ENCODE results near the gene CAPN5. TPM values are rescaled to one million over a fixed set of nuclear protein-coding genes. Genes with fewer than 3 reads are reported as not detected.

The CAPN5 gene
- total and polyA plus RNA-seq, 2 of the 13 experiments (the other 11 are each of a cell fraction or from before 2014, with no cell fraction given), result 0.27 to 1.2 TPM

DNA sequence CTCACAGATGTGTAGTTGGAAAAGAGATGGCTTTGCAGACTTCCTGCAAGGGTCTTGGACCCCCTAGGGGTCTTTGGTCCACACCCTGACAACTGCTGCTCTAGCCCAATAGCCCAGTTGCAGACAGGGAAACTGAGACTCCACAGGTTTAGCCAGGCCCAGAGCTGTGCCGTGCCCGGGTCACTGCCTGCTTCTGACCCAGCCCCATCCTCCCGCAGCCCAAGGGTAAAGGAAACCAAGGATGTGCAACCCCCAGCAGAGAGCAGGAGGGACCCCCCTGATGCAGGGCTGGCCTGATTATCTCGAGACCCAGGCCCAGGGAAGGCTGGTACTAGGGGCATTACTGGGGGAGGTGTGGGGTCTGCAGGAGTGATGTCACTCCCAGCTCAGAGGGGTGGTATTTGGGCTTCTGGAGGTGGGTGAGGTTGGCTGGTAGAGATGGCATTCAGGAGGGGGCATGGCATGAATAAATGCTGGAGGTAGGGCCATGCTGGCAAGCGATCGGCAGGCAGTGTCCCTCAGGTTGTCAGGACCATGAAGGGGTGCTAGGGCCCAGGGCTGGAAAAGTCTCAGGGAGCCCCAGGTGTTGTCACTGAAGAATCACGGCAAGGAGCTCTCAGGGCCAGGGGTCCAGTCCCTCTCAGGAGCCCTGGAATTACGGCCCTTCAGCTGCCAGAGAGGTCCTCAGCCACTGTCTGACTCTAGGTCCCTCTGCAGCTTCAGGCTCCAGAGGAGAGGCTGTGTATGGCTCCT lies 82.4 kb downstream of the CAPN5 start:
- ATAC-seq (no peak), FAIRE-seq (no peak), DNase-seq (ENCODE audit: low spot score) (no peak)
- H3K4me2 ChIP-seq (ENCODE audit: low read depth, low read length), result no peak overlapping the region
- BruUV-seq (replicated peaks), result no TSS peak
- no peaks in the 10 kb centered on the region for H4K20me1 ChIP-seq (ENCODE audit: insufficient read depth, low read length)
- no peak overlapping the region for H3K4me3 ChIP-seq (replicated peaks in 1 of 3; ENCODE audit: insufficient read depth in 1 of 3, low read depth in 2 of 3, low read length in 3 of 3)
- H2AFZ ChIP-seq (ENCODE audit: low read length), result no peak overlapping the region
- 93% methylated on average over 5 of the region's 8 CpGs for WGBS (ENCODE audit: low lambda C conversion rate)
- H3K27me3 ChIP-seq (ENCODE audit: control insufficient read depth in 1 of 2, insufficient read depth in 2 of 2, low read length in 2 of 2), result no peaks in the 10 kb centered on the region
- POLR2A ChIA-PET, result no interaction called here
- no peaks in the 10 kb centered on the region for H3K9me3 ChIP-seq (ENCODE audit: low read length)
- in situ Hi-C loops (cut with HindIII; ENCODE audit: extremely low pct_ligation_motif_present, low pct_unique_long_range_greater_than_20kb), result no loop called here
- no peak for TF ChIP-seq FOSL2 (CRISPR knock-in tag; IDR thresholded peaks at IDR 0.05)
- TF ChIP-seq ZBTB38 (CRISPR knock-in tag; IDR thresholded peaks at IDR 0.05), result no peak
- no peak for TF ChIP-seq PLRG1 (conservative IDR thresholded peaks at IDR 0.05)
- TF ChIP-seq ZNF503 (CRISPR knock-in tag; IDR thresholded peaks at IDR 0.05), result no peak
- TF ChIP-seq BRCA1 (CRISPR knock-in tag; IDR thresholded peaks at IDR 0.05), result no peak
- TF ChIP-seq, protein P1, sequence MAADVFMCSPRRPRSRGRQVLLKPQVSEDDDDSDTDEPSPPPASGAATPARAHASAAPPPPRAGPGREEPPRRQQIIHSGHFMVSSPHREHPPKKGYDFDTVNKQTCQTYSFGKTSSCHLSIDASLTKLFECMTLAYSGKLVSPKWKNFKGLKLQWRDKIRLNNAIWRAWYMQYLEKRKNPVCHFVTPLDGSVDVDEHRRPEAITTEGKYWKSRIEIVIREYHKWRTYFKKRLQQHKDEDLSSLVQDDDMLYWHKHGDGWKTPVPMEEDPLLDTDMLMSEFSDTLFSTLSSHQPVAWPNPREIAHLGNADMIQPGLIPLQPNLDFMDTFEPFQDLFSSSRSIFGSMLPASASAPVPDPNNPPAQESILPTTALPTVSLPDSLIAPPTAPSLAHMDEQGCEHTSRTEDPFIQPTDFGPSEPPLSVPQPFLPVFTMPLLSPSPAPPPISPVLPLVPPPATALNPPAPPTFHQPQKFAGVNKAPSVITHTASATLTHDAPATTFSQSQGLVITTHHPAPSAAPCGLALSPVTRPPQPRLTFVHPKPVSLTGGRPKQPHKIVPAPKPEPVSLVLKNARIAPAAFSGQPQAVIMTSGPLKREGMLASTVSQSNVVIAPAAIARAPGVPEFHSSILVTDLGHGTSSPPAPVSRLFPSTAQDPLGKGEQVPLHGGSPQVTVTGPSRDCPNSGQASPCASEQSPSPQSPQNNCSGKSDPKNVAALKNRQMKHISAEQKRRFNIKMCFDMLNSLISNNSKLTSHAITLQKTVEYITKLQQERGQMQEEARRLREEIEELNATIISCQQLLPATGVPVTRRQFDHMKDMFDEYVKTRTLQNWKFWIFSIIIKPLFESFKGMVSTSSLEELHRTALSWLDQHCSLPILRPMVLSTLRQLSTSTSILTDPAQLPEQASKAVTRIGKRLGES (CRISPR knock-in tag; IDR thresholded peaks at IDR 0.05; ENCODE audit: borderline replicate concordance), result no peak
- TF ChIP-seq MEIS1 (CRISPR knock-in tag; IDR thresholded peaks at IDR 0.05; ENCODE audit: borderline replicate concordance), result no peak
- no peak for TF ChIP-seq ZNF709 (CRISPR knock-in tag; IDR thresholded peaks at IDR 0.05)
- TF ChIP-seq ZC3H4 (CRISPR knock-in tag; IDR thresholded peaks at IDR 0.05; ENCODE audit: borderline replicate concordance), result no peak
- TF ChIP-seq ZNF598 (CRISPR knock-in tag; IDR thresholded peaks at IDR 0.05; ENCODE audit: borderline replicate concordance), result no peak
- no peak for TF ChIP-seq ZNF121 (CRISPR knock-in tag; IDR thresholded peaks at IDR 0.05)
- TF ChIP-seq ZNF383 (CRISPR knock-in tag; IDR thresholded peaks at IDR 0.05; ENCODE audit: borderline replicate concordance), result no peak
- no peak for TF ChIP-seq RCOR2 (CRISPR knock-in tag; IDR thresholded peaks at IDR 0.05)
- TF ChIP-seq PHB2 (IDR thresholded peaks at IDR 0.05; ENCODE audit: partially characterized antibody), result no peak
- TF ChIP-seq ZBTB33 (CRISPR knock-in tag; IDR thresholded peaks at IDR 0.05), result no peak
- intact Hi-C loops (cut with micrococcal nuclease; ENCODE audit: unreplicated experiment), result no loop called here
- H3K9ac ChIP-seq (ENCODE audit: insufficient read depth, low read depth, low read length), result no peak overlapping the region
- no peak overlapping the region for H3K27ac ChIP-seq (ENCODE audit: extremely low read length, insufficient read depth, low read length)
- CTCF ChIA-PET (ENCODE audit: low intra/inter-chr PET ratio, low total read pairs), result no interaction called here
- H3K79me2 ChIP-seq (ENCODE audit: insufficient read depth, low read length), result no peaks in the 10 kb centered on the region
- peaks cover 40% of the 10 kb centered on the region for H3K4me1 ChIP-seq (ENCODE audit: insufficient read depth, low read length)
- no peaks in the 10 kb centered on the region for H3K36me3 ChIP-seq (replicated peaks in 1 of 2; ENCODE audit: control insufficient read depth in 1 of 2, insufficient read depth in 2 of 2, low read length in 2 of 2)

All from HepG2 (cell line).